ENCODE measurements around the gene ZDHHC14.
A peak's percentile ranks its signal among the peaks of the same experiment; 100 is the strongest.

ZDHHC14 gene

GRCh38 chr6:157525292-157525889, 144.4 kb downstream of the ZDHHC14 start:
- TF ChIP-seq CTCF (IDR thresholded peaks at IDR 0.05; ENCODE audit: insufficient read depth, low read depth, low read length, missing control alignments), result no peak
- DNase-seq (ENCODE audit: low read depth), result no peak
- H3K4me3 ChIP-seq (ENCODE audit: low read depth, low read length), result no peak overlapping the region

- no peak overlapping the region for H3K4me3 ChIP-seq (ENCODE audit: low read depth, low read length)
- TF ChIP-seq CTCF (IDR thresholded peaks at IDR 0.05; ENCODE audit: insufficient read depth, low read depth, low read length, missing control alignments), result no peak
- no peak for DNase-seq (ENCODE audit: low read depth)
Observed at GRCh38 chr6:157525918-157526425, 145.0 kb downstream of the ZDHHC14 start.

- no peak overlapping the region for H3K4me3 ChIP-seq (ENCODE audit: low read depth, low read length)
- DNase-seq (ENCODE audit: low read depth), result peak; percentile 62
- no peak for TF ChIP-seq CTCF (IDR thresholded peaks at IDR 0.05; ENCODE audit: insufficient read depth, low read depth, low read length, missing control alignments)
Observed at GRCh38 chr6:157527471-157527907, 146.5 kb downstream of the ZDHHC14 start.

- H3K4me3 ChIP-seq (ENCODE audit: low read depth, low read length), result no peak overlapping the region
- TF ChIP-seq CTCF (IDR thresholded peaks at IDR 0.05; ENCODE audit: insufficient read depth, low read depth, low read length, missing control alignments), result no peak
- DNase-seq (ENCODE audit: low read depth), result no peak
Observed at GRCh38 chr6:157528931-157529653, 148.1 kb downstream of the ZDHHC14 start.

- no peak for DNase-seq (ENCODE audit: low read depth)
- no peak overlapping the region for H3K4me3 ChIP-seq (ENCODE audit: low read depth, low read length)
- TF ChIP-seq CTCF (IDR thresholded peaks at IDR 0.05; ENCODE audit: insufficient read depth, low read depth, low read length, missing control alignments), result no peak
Observed at GRCh38 chr6:157529654-157530039, 148.7 kb downstream of the ZDHHC14 start.

- no peak overlapping the region for H3K4me3 ChIP-seq (ENCODE audit: low read depth, low read length)
- no peak for DNase-seq (ENCODE audit: low read depth)
- no peak for TF ChIP-seq CTCF (IDR thresholded peaks at IDR 0.05; ENCODE audit: insufficient read depth, low read depth, low read length, missing control alignments)
Observed at GRCh38 chr6:157530126-157530525, 149.1 kb downstream of the ZDHHC14 start.

All from GM12865 (cell line).